B cell (primary cell): ENCODE results near the gene OPN5.

Experiments
- EZH2 ChIP-seq: IDR thresholded peaks from 2 replicates; pipeline ENCODE4 v1.6.1; 2012; ENCODE audit warnings: borderline replicate concordance, low read depth, mild to moderate bottlenecking, moderate library complexity, low read length; ENCODE audit not compliant: insufficient read depth, poor library complexity, severe bottlenecking
- TF ChIP-seq, protein P1 (sequence below): fragments of 200-600 bp; IDR thresholded peaks from one replicate; pipeline ENCODE4 v1.8.0; 2022; ENCODE audit warnings: antibody characterized with exemption, mild to moderate bottlenecking

DNA sequence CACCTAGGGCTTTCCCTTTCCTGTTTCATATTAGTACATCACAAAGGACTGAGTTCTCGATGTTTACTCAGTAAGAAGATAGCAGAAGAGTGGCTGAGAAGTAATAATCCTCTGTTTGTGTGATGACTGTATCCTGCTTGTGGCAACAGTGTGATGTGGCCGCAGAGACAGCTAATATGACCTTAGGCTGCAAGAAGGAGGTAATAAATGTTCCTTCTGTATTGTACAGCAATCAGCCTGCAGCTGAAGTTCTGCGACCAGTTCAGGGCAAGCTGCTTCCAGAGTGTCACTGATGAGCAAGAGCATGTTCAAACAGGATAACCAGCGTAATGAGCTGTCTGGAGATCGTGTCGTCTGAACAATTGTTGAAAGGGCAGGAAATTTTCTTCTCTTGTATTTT, 70.9 kb downstream of the OPN5 start:
- no peak for TF ChIP-seq EZH2
- TF ChIP-seq, protein P1, sequence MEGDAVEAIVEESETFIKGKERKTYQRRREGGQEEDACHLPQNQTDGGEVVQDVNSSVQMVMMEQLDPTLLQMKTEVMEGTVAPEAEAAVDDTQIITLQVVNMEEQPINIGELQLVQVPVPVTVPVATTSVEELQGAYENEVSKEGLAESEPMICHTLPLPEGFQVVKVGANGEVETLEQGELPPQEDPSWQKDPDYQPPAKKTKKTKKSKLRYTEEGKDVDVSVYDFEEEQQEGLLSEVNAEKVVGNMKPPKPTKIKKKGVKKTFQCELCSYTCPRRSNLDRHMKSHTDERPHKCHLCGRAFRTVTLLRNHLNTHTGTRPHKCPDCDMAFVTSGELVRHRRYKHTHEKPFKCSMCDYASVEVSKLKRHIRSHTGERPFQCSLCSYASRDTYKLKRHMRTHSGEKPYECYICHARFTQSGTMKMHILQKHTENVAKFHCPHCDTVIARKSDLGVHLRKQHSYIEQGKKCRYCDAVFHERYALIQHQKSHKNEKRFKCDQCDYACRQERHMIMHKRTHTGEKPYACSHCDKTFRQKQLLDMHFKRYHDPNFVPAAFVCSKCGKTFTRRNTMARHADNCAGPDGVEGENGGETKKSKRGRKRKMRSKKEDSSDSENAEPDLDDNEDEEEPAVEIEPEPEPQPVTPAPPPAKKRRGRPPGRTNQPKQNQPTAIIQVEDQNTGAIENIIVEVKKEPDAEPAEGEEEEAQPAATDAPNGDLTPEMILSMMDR: no peak
